Urinary bladder (tissue), 4 donors: ENCODE data around the gene LRIG3. TPM values are rescaled to one million over a fixed set of nuclear protein-coding genes. Genes with fewer than 3 reads are reported as not detected.
"Not testable (repeated sequence)": the region's sequence is repeated elsewhere in the genome, so short reads cannot be mapped to it uniquely, and the experiment has no call there.

Experiments
- DNase-seq: peaks from one replicate; pipeline ENCODE4 v3.0.0-alpha.2; 2015; ENCODE audit errors: extremely low spot score
- H3K27ac ChIP-seq: one replicate; pipeline ENCODE4 v1.5.1; 2013; ENCODE audit warnings: low read depth, mild to moderate bottlenecking, moderate library complexity
- H3K36me3 ChIP-seq: one replicate; pipeline ENCODE4 v1.6.1; 2013; ENCODE audit warnings: mild to moderate bottlenecking, moderate library complexity; ENCODE audit not compliant: insufficient read depth
- H3K4me1 ChIP-seq: one replicate; pipeline ENCODE4 v1.6.1; 2013; ENCODE audit warnings: mild to moderate bottlenecking, moderate library complexity; ENCODE audit not compliant: insufficient read depth
- H3K4me3 ChIP-seq: one replicate; pipeline ENCODE4 v1.5.1; 2013; ENCODE audit warnings: low read depth, low read length
- WGBS: extraction: QIAGEN DNeasy Blood & Tissue Kit; methylation state at CpG from one replicate; pipeline ENCODE4 v1.1.7; 2013; 5-methylcytosine and 5-hydroxymethylcytosine counted together
- polyA plus RNA-seq: library from polyadenylated mRNA; stranded (reverse); fragments of 200-250 nt; gene quantifications from one replicate; pipeline ENCODE4 v1.2.3, GENCODE V29; 2013
- total RNA-seq: library from RNA; depleted of rRNA; stranded (reverse); fragments of >200 nt; gene quantifications from one replicate; pipeline ENCODE4 v1.2.3, GENCODE V29; 2014
- donor health status: healthy with polysubstance abuse.
- donor health status: healthy.

The LRIG3 gene
- total and polyA plus RNA-seq, 2 donors = 27.8 to 139 TPM

- 77% methylated on average over 3 of the region's 3 CpGs for WGBS
- no peak overlapping the region for H3K27ac ChIP-seq
Measured at GRCh38 chr12:58906917-58907316, 13.4 kb downstream of the LRIG3 start.

GRCh38 chr12:58905422-58905821 lies 14.9 kb downstream of the LRIG3 start:
- Histone ChIP-seq H3K36me3 (peaks cover 2% of the 10 kb centered on the region), H3K4me1 (no peaks in the 10 kb centered on the region), H3K27ac (no peak overlapping the region), H3K4me3 (no peak overlapping the region)
- 55% methylated on average over 9 of the region's 9 CpGs for WGBS
- DNase-seq = no peak

More at GRCh38 chr12:58906917-58907316, 13.4 kb downstream of the LRIG3 start:
- no peak for DNase-seq
- no peaks in the 10 kb centered on the region for H3K4me1 ChIP-seq
- H3K4me3 ChIP-seq = no peak overlapping the region
- H3K36me3 ChIP-seq = peaks cover 2% of the 10 kb centered on the region

GRCh38 chr12:58902726-58903125 lies 17.6 kb downstream of the LRIG3 start:
- H3K36me3 ChIP-seq, H3K4me3 ChIP-seq, H3K27ac ChIP-seq, DNase-seq, H3K4me1 ChIP-seq: not testable (repeated sequence)
- WGBS = 98% methylated on average over 1 of the region's 1 CpG

- Histone ChIP-seq H3K27ac (no peak overlapping the region), H3K4me1 (no peaks in the 10 kb centered on the region), H3K36me3 (peaks cover 2% of the 10 kb centered on the region), H3K4me3 (no peak overlapping the region)
- WGBS = 81% methylated on average over 5 of the region's 5 CpGs
- no peak for DNase-seq
Measured at GRCh38 chr12:58901664-58902063, 18.6 kb downstream of the LRIG3 start.

GRCh38 chr12:58897969-58898368 lies 22.3 kb downstream of the LRIG3 start:
- H3K27ac ChIP-seq = no peak overlapping the region
- no peaks in the 10 kb centered on the region for H3K4me1 ChIP-seq
- no peaks in the 10 kb centered on the region for H3K36me3 ChIP-seq
- no peak for DNase-seq
- no peak overlapping the region for H3K4me3 ChIP-seq
- WGBS = 74% methylated on average over 4 of the region's 4 CpGs

- no peaks in the 10 kb centered on the region for H3K36me3 ChIP-seq
- DNase-seq = no peak
- no peaks in the 10 kb centered on the region for H3K4me1 ChIP-seq
- WGBS = 70% methylated on average over 1 of the region's 1 CpG
- no peak overlapping the region for H3K4me3 ChIP-seq
- H3K27ac ChIP-seq = no peak overlapping the region
Measured at GRCh38 chr12:58896278-58896677, 24.0 kb downstream of the LRIG3 start.

GRCh38 chr12:58895053-58895452 lies 25.3 kb downstream of the LRIG3 start:
- Histone ChIP-seq H3K4me3 (no peak overlapping the region), H3K36me3 (no peaks in the 10 kb centered on the region), H3K4me1 (no peaks in the 10 kb centered on the region), H3K27ac (no peak overlapping the region)
- 90% methylated on average over 4 of the region's 4 CpGs for WGBS
- no peak for DNase-seq

GRCh38 chr12:58894040-58894439 lies 26.3 kb downstream of the LRIG3 start:
- no peak overlapping the region for H3K27ac ChIP-seq
- DNase-seq = no peak
- WGBS = 68% methylated on average over 6 of the region's 6 CpGs
- H3K4me1 ChIP-seq = no peaks in the 10 kb centered on the region
- H3K36me3 ChIP-seq = no peaks in the 10 kb centered on the region
- no peak overlapping the region for H3K4me3 ChIP-seq

- H3K4me1 ChIP-seq = no peaks in the 10 kb centered on the region
- no peak overlapping the region for H3K4me3 ChIP-seq
- no peak for DNase-seq
- whole genome bisulfite sequencing = 74% methylated on average over 3 of the region's 3 CpGs
- peaks cover 2% of the 10 kb centered on the region for H3K36me3 ChIP-seq
- no peak overlapping the region for H3K27ac ChIP-seq
Measured at GRCh38 chr12:58893495-58893894, 26.8 kb downstream of the LRIG3 start.

- DNase-seq = no peak
- H3K4me1 ChIP-seq = no peaks in the 10 kb centered on the region
- peaks cover 6% of the 10 kb centered on the region for H3K36me3 ChIP-seq
- WGBS = 76% methylated on average over 6 of the region's 6 CpGs
- no peak overlapping the region for H3K4me3 ChIP-seq
- no peak overlapping the region for H3K27ac ChIP-seq
Measured at GRCh38 chr12:58889557-58889956, 30.7 kb downstream of the LRIG3 start.

GRCh38 chr12:58888131-58888783 lies 32.0 kb downstream of the LRIG3 start:
- Histone ChIP-seq H3K36me3 (peaks cover 6% of the 10 kb centered on the region), H3K4me3 (no peak overlapping the region), H3K27ac (no peak overlapping the region), H3K4me1 (no peaks in the 10 kb centered on the region)
- WGBS = 35% methylated on average over 4 of the region's 4 CpGs
- DNase-seq = peak; percentile 15

GRCh38 chr12:58887068-58887467 lies 33.2 kb downstream of the LRIG3 start:
- Histone ChIP-seq H3K27ac (no peak overlapping the region), H3K36me3 (peaks cover 6% of the 10 kb centered on the region), H3K4me1 (no peaks in the 10 kb centered on the region), H3K4me3 (no peak overlapping the region)
- 95% methylated on average over 6 of the region's 6 CpGs for WGBS
- DNase-seq = no peak

- WGBS = 96% methylated on average over 3 of the region's 3 CpGs
- no peak for DNase-seq
- H3K36me3 ChIP-seq = peaks cover 6% of the 10 kb centered on the region
- no peak overlapping the region for H3K27ac ChIP-seq
- H3K4me1 ChIP-seq = no peaks in the 10 kb centered on the region
- H3K4me3 ChIP-seq = no peak overlapping the region
Measured at GRCh38 chr12:58886474-58886873, 33.8 kb downstream of the LRIG3 start.

GRCh38 chr12:58884916-58885315 lies 35.4 kb downstream of the LRIG3 start:
- peaks cover 6% of the 10 kb centered on the region for H3K36me3 ChIP-seq
- WGBS = 63% methylated on average over 4 of the region's 4 CpGs
- DNase-seq = no peak
- H3K4me1 ChIP-seq = no peaks in the 10 kb centered on the region
- no peak overlapping the region for H3K4me3 ChIP-seq
- no peak overlapping the region for H3K27ac ChIP-seq
